Measurements from ENCODE around the gene TMEM232.

TMEM232 gene

GRCh38 chr5:110514030-110514429 lies 212.4 kb downstream of the TMEM232 start:
- DNase-seq (ENCODE audit: low spot score), result no peak

- DNase-seq (ENCODE audit: low spot score), result no peak
Measured at GRCh38 chr5:110512266-110512665, 214.2 kb downstream of the TMEM232 start.

DNA sequence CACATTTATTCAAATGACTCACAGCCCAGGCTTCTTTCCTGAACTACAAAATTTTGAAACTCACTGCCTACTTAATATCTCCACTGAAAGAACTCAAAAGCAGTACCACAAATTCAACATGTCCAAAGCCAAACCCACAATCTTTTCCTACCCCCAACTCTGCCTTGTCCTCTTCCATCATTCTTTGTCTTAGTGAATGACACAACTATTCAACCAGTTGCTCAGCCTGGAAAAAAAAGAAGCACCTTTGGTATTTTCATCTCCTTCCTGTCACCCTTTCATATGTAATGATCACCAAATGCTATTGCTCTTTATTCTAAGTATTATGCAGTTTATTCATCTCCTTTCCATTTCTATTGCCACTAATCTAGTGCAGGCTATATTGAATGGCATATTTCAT lies 216.3 kb downstream of the TMEM232 start:
- peak; percentile 15 for DNase-seq (ENCODE audit: low spot score)

- no peak for DNase-seq (ENCODE audit: low spot score)
Measured at GRCh38 chr5:110507972-110508371, 218.5 kb downstream of the TMEM232 start.

- no peak for DNase-seq (ENCODE audit: low spot score)
Measured at GRCh38 chr5:110506378-110506777, 220.1 kb downstream of the TMEM232 start.

- no peak for DNase-seq (ENCODE audit: low spot score)
Measured at GRCh38 chr5:110496276-110496675, 230.2 kb downstream of the TMEM232 start.

DNA sequence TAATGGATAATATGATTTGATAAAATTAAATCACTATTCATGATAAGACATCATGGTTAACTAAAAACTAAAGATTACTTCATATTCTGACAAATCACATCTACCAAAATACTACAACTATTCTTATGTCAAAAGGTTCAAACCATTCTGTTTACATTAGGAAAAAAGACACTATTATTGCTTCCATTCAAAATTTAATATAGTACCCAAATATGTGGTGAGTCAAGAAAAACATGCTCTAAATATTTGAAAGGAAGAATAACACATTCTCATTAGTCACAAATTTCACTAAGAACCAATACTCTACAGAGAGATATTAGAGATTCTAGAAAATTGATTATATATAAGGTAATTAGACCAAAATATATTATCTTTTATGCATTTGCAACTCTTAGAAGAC lies 234.0 kb downstream of the TMEM232 start:
- no peak for DNase-seq (ENCODE audit: low spot score)

- DNase-seq (ENCODE audit: low spot score), result peak; percentile 71
Measured at GRCh38 chr5:110478895-110479294, 247.6 kb downstream of the TMEM232 start.

DNA sequence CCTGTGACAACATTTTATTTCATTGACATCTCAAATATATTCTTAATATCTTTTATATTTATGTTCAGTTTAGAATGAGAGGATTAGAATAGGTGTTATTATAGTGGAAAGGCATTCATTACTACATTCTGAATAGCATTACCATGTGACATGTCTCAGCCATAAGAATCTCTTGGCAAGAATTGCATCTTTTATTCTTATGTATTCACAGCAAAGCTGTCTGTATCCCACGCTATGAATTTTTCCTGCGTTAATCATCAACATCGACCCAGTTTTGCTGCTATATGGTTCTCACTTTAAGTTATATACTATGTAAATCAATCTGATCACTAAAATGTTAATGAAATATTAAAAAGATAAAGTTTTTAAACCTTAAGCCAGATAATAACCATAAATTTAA lies 248.6 kb downstream of the TMEM232 start:
- DNase-seq (ENCODE audit: low spot score), result peak; percentile 11

- DNase-seq (ENCODE audit: low spot score), result no peak
Measured at GRCh38 chr5:110476164-110476563, 250.3 kb downstream of the TMEM232 start.

DNA sequence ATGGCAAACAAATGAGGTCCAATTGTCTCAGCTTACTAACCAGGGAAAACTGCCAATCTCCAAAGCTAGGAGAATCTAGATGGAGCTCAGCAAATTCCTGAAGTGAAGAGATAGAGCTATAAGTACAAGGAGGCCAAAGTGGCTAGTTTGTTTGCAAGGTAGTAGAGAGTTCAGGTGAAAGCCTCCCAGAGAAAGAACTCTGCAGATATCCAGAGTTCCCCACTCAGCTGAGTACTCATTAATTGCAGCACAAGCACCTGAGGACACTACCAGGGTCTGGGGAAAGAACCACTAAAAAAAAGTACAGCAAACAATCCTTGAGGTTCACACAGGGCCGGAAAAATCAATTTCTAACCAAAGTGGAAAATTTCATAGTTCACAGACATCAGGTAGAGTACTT lies 250.9 kb downstream of the TMEM232 start:
- no peak for DNase-seq (ENCODE audit: low spot score)

- no peak for DNase-seq (ENCODE audit: low spot score)
Measured at GRCh38 chr5:110469486-110469885, 257.0 kb downstream of the TMEM232 start.

DNA sequence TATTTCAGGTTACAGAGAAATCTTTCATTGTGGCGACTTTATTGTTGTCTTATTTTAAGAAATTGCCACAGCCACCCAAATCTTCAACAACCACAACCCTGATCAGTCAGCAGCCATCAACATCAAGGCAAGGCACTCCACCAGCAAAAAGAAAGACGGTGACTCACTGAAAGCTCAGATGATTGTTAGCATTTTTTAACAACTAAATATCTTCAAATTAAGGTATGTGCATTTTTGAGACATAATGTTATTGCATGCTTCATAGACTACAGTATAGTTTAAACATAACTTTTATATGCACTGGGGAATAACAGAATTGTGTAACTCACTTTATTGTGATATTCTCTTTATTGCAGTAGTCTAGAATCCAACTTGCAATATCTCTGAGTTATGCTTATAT lies 263.4 kb downstream of the TMEM232 start:
- peak; percentile 13 for DNase-seq (ENCODE audit: low spot score)

GRCh38 chr5:110460837-110461236 lies 265.6 kb downstream of the TMEM232 start:
- DNase-seq (ENCODE audit: low spot score), result no peak

GRCh38 chr5:110458313-110458712 lies 268.2 kb downstream of the TMEM232 start:
- DNase-seq (ENCODE audit: low spot score), result no peak

DNA sequence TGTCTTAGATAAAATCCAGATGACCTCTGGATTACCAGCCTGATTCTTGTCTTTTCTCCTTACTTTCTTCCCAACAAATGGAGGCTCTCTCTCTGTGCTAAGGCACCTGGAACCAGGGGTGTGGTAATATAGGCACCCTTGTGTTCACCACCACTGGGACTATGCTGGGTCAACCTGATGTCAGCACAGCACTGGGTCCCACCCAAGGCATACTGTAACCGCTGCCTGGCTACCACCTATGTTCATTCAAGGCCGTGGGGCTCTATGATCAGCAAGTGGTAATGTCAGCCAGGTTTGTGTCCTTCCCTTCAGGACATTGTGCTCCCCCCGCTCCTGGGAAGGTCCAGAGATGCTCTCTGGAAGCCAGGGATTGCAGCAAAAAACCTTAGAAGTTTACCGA lies 283.6 kb downstream of the TMEM232 start:
- no peak for DNase-seq (ENCODE audit: low spot score)

- peak; percentile 53 for DNase-seq (ENCODE audit: low spot score)
Measured at GRCh38 chr5:110441035-110441434, 285.4 kb downstream of the TMEM232 start.

DNA sequence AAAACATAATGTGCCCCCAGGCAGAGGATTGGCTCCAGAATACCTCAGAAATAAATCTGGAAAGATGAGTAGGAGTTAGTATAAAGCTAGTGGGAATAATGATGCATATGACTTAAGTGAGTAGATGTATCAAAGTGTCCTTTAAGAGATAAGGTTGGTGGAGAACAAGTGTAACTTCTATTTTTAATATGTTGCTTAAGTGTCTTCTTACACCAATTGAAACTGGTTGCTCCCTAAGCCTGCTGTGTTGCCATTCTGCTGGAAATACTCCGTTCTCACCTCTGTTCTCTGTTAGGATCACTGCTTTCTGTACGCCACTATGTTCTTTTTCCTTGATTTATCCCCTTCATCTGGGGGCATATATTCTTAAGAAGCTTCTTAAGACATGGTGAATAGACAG lies 286.4 kb downstream of the TMEM232 start:
- DNase-seq (ENCODE audit: low spot score), result no peak

DNA sequence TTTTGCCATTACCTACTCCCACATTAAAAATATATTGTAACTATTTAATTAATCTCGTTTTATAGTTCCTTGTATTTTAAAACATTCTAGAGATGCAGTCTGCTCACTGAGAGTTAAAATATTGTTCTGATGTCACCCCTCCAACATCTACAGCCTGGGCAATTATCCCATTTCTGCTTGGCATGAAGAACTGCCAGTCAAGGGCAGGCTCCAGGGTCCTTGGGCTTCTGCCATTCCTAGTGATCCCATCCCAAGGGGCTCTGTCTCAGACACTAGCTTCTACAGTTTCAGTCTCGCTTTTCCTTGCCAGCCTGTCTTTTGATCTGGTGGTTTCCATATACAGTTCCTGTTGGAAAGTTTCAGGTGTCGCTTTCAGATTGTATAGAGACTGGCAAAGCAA lies 287.2 kb downstream of the TMEM232 start:
- DNase-seq (ENCODE audit: low spot score), result no peak

DNA sequence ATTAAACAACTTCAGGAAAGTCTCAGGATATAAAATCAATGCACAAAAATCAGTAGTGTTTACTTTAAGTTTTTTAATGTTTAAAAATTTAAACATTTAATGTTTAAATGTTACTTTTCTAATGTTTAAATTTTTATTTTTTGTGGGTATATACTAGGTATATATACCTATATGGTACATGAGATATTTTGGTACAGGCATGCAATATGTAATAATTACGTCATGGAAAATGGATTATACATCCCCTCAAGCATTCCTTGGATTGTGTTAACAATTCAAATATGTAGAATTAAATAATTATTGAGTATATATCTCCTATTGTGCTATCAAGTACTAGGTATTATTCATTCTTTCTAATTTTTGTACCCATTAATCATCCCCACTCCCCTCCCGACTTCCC lies 291.3 kb downstream of the TMEM232 start:
- no peak for DNase-seq (ENCODE audit: low spot score)

DNA sequence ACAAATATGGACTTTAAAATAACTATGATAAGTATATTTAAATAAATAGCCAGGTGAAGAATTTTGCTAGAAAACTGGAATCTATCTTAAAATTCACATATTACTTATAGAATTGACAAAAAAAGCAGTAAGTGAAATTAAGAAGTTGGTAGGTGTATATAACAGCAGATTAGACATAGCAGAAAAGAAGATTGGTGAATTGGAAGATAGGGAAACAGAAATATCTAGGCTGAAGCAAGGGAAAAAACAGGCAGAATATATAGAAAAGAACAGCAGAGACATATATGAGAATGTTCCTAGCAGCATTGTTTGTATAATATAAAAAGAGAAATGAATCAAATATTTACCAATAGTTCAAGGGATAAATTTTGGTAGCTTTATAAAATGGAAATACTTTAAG lies 294.9 kb downstream of the TMEM232 start:
- DNase-seq (ENCODE audit: low spot score), result no peak

- peak; percentile 36 for DNase-seq (ENCODE audit: low spot score)
Measured at GRCh38 chr5:110414360-110414759, 312.1 kb downstream of the TMEM232 start.

DNA sequence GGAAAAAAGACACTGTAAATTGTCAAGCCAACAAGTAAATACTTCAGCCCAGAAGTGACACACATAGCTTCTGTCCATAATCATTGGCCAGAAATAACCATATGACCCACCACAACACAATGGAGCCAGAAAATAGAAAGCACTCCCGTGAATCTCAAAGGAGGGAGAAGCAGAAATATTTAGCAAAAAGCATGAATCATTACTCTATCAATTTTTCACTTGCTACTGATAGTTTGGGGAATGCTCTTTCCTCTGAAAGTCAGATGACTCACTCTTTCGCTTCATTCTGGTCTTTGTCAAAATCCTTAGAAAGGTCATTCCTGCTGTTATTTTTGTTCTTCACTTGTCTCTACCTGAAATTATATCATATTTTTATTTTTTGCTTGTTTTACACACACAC lies 312.6 kb downstream of the TMEM232 start:
- DNase-seq (ENCODE audit: low spot score), result peak; percentile 45

DNA sequence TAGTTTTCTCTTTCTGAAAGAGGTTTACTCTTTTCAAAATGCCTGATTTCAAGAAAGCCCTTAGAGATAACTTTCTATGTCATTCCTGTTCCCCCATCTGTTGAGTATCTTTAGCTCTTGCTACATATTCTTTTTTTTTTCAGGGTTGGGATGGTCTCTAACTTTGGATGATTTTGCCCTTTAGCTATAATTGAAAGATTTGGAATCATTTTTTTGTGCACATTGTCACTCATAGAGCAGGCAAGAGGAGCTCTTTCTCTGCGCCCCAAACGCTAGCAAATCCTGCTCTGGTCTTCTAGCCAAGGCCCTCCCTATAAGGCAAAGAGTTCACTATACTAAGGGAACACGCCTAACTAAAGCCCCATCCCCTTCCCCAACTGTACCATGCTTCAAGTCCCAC lies 316.9 kb downstream of the TMEM232 start:
- DNase-seq (ENCODE audit: low spot score), result no peak

GRCh38 chr5:110402562-110402961 lies 323.9 kb downstream of the TMEM232 start:
- no peak for DNase-seq (ENCODE audit: low spot score)

Data from GM03348 (cell line).